HG03457 (cell line): Measurements from ENCODE around the gene DCAF15.
A peak's percentile ranks its signal among the peaks of the same experiment; 100 is the strongest.
"Not testable (repeated sequence)": the region's sequence is repeated elsewhere in the genome, so short reads cannot be mapped to it uniquely, and the experiment has no call there.

ENCODE experiments used
- ATAC-seq: cut with Tn5 transposase; IDR thresholded peaks from one replicate; pipeline ENCODE4 v1.9.1; 2021; ENCODE audit warnings: moderate number of reproducible peaks; ENCODE audit not compliant: unreplicated experiment

Gene DCAF15, protein sequence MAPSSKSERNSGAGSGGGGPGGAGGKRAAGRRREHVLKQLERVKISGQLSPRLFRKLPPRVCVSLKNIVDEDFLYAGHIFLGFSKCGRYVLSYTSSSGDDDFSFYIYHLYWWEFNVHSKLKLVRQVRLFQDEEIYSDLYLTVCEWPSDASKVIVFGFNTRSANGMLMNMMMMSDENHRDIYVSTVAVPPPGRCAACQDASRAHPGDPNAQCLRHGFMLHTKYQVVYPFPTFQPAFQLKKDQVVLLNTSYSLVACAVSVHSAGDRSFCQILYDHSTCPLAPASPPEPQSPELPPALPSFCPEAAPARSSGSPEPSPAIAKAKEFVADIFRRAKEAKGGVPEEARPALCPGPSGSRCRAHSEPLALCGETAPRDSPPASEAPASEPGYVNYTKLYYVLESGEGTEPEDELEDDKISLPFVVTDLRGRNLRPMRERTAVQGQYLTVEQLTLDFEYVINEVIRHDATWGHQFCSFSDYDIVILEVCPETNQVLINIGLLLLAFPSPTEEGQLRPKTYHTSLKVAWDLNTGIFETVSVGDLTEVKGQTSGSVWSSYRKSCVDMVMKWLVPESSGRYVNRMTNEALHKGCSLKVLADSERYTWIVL

DNA sequence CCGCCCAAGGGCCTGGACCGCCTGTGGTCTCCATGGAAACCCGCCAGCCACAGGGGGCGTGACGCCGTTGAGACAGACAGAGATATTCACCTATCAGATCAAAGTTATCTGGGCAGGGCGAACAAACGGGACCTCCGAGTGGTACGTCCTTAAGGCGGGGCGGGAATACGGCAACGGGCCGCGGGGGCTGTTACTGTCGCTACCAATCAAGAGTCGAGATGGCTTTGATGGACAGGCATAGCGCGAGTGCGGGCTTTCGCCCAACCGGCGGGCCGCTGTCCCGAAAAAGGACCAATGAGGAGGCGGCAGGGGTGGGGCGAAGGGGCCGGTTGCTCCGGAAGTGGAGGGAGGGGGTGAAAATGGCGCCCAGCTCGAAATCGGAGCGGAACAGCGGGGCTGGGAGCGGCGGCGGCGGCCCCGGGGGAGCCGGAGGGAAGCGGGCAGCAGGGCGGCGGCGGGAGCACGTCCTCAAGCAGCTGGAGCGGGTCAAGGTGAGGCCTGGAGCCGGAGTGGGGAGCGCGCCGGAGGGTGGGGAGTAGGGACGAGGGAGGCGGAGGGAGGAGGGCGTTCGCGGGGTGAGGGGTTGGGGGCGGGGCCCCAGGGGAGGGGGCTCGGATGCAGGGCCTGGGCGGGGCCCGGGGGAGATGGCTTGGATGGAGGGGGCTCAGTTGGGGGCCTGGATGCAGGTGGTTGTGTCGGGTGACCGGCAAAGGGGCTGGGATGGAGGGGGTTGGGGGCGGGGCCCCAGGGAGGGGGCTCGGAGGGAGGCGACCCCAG is at the start of gene DCAF15:
Gene DCAF15, plus strand, starts transcription at position 356 of the 777 bp plus-strand sequence. Its CDS starts 4 bp downstream, at position 360.
- peak; percentile 95 for ATAC-seq

DNA sequence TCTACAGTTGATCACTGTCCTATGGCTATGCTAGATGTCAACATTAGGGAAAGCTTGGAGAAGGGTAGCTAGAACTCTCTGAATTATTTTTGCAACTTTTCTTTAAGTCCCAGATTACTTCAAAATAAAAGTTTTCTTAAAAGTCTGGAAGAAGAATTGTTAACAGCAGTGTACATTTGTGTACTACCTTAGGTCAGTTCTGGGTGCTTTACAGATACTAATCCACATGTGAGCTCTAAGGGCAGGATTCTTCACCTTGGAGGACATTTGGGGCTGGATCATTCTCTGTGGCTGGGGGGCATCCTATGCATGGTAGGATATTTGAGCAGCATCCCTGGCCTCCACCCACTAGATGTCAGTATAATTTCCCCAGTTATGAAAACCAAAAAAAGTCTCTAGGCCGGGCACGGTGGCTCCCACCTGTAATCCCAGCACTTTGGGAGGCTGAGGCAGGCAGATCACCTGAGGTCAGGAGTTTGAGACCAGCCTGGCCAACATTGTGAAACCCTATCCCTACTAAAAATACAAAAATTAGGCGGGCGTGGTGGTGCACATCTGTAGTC is 49.2 kb upstream of the DCAF15 start:
- no peak for ATAC-seq

DNA sequence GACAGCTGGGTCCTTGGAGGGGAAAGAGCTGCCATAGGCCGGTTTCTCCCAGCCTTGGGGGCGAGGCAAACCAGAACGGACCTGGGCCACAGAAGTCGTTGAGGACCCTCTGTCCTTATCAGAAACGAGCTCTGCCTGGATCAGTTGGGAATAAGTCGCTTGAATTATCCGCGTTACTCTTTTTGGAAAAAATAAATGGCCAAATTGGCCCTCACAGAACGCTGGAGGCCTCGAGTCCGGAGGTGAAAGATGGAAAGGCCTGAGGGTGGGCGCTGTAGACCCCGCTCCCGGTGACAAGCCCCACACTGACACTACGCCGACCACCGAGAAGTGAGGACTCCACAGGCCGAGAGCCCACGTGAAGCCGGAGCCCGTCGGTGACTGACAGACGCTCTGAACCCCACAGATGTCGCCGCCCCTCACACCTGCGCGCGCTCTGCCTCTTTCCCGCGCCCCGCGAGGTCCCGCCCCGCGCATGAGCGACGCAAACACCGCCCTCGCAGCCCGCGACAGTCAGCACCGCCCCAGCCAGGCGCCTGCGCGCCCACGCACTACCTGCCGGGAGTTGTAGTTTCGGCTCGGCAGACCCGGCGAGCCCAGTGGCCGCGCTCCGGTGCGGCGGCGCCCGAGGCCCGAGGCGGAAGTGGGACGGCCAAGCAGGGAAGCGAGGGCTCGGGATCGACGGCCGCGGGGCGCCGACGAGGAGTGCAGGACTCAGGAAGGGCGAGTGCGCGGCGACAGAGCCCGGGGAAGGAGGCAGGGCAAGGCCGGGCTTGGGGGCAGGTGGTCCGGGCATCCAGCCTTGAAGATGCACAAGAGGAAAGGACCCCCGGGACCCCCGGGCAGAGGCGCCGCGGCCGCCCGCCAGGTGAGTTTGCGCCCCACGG is 46.4 kb upstream of the DCAF15 start, which contains the start of the genes BRME1 and CC2D1A:
Gene BRME1, minus strand, starts transcription at position 484 of the 887 bp plus-strand sequence. CDS start 1,225 bp downstream, outside the sequence.
Gene CC2D1A, plus strand, starts transcription at position 568 of the 887 bp plus-strand sequence. Its CDS starts 241 bp downstream, at position 809.
- ATAC-seq, result no peak

DNA sequence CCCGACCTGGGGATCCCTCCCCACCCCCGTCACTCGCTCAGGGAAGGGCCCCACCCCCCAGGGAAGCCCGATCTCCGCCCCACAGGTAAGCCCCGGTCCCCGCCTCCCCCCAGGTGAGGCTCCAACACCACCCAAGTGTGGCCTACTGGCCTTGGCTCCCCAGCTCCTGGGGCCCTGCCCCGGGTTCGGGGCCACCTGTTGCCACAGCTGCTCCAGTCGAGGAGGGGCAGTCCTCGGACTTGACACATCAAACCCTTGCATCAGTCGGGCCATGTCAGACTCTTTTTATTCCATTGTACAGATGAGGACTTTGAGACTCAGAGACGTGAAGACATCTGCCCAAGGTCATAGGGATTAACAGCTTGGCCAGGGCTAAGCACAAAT is 45.8 kb upstream of the DCAF15 start:
- ATAC-seq, result no peak

DNA sequence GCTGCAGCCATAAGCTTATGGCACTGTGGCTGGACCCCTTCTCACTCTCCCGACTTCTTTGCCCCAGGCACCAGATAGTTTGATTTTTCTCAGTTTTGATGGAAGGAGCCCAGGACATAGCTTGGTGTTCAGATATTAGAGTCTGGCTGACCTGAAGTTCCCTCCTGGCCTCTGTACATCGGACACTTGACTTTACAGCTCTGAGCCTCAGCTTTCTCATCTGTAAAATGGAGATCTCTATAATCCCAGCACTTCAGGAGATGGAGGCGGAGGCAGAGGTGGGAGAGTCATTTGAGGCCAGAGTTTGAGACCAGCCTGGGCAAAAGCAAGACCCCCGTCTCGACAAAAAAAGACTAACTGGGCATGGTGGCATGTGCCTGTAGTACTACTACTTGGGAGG is 45.4 kb upstream of the DCAF15 start:
- no peak for ATAC-seq

DNA sequence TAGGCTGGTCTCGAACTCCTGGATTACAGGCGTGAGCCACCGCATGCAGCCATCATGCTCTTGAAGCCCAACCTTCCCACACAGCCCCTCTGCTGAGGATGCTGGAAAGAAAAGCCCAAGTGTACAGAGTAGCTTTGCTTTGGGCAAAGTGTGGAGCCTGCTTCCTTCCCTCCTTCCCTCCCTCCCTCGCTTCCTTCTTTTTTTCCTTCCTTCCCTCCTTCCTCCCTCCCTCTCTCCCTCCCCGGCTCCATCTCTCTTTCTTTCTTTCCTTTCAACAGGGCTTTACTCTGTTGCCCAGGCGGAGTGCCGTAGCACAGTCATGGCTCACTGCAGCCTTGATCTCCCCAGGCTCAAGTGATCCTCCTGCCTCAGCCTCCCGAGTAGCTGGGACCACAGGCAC is 43.6 kb upstream of the DCAF15 start:
- ATAC-seq, result no peak

DNA sequence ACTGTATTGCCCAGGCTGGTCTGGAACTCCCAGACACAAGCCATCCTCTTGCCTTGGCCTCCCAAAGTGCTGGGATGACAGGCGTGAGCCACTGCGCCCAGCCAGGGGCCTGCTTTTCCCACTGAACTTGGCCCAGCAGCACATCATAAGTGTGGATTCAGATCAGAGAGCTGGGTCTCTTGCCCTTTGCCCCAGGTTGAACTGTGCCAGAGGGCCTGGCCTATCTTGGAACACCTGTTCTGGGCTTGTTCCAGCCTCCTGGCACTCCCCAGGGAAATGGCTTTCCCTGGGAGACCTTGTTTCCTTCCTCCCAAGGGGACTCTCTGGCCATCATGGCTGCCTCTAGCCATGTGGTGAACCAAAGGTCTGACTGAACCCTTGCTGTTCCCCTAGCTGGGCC is 42.9 kb upstream of the DCAF15 start:
- no peak for ATAC-seq

DNA sequence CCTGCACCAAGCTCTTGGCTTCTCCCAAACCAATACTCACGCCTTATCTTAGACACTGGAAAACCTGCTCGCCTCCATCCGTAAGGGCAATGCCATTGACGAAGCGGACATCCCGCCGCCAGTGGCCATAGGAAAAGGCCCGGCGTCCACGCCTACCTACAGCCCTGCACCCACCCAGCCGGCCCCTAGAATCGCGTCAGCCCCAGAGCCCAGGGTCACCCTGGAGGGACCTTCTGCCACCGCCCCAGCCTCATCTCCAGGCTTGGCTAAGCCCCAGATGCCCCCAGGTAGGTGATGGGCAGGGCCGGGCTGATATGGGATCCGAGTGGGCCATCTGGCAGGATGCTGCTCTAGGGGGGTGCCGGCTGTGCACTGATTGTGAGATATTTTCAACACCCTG is 39.0 kb upstream of the DCAF15 start:
- no peak for ATAC-seq

DNA sequence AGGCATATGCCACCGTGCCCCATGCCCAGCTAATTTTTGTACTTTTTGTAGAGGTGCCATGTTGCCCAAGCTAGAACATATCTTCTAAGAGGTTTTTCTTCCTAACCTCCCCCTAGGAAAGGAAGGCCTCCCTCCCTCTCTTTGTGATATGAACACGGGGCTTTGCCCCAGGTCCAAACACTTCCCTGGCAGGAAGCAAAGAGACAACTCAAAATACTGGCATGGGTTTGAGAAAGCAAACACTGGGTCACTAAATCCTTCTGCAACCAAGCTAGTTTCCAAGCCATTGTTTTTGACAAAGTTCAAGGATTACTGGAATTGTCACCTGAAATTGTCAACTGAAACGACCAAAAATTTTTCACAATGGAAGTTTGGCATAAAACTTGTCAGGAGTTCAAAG is 37.5 kb upstream of the DCAF15 start:
- no peak for ATAC-seq

DNA sequence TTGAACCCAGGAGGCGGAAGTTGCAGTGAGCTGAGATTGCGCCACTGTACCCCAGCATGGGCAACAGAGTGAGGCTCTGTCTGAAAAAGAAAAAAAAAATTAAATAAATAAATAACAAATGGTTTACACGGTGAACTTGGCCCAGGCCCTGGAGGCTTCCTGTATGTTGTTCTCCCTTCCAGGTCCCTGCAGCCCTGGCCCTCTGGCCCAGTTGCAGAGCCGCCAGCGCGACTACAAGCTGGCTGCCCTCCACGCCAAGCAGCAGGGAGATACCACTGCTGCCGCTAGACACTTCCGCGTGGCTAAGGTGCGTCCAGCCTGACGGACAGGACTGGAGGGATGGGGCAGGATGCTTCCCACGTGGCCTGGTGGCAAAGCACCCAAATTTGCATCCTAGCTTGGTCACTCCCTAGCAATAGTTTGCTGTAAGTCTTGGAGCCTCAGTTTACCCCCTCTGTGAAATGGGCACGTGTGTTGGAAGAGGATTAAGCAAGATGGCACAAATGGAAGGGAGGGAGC is 34.4 kb upstream of the DCAF15 start:
- ATAC-seq, result no peak

DNA sequence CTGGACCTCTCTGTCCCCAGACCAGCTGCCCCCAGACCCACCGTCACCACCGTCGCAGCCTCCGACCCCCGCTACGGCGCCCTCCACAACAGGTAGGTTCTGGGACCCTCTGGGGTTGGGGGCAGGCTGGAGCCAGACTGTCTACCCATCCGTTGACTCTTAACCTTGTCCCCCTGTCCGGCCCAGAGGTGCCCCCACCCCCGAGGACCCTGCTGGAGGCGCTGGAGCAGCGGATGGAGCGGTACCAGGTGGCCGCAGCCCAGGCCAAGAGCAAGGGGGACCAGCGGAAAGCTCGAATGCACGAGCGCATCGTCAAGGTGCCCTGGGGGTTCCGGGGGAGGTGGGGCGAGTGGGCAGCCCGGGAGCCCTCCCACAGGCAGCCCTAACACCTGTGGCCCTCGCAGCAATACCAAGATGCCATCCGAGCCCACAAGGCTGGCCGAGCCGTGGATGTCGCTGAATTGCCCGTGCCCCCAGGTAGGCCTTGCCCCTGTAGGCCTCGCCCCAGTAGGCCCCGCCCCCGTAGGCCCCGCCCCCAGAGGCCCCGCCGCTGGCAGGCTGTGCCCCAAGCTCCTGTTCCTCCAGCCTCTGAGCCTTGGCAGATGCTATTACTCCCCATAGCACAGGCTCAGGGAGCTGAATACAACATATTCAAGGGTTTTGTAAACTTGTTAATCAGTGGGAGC is 33.4 kb upstream of the DCAF15 start:
- ATAC-seq, result no peak

DNA sequence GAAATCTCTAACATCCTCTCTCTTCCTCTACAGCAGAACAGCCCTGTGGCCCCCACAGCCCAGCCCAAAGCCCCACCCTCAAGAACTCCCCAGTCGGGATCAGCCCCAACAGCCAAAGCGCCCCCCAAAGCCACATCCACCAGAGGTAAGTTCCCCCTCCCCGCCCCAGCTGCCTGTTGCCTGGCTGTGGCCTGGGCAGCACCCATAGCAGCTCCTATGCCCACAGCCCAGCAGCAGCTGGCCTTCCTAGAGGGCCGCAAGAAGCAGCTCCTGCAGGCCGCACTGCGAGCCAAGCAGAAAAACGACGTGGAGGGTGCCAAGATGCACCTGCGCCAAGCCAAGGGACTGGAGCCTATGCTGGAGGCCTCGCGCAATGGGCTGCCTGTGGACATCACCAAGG is 31.8 kb upstream of the DCAF15 start:
- no peak for ATAC-seq

DNA sequence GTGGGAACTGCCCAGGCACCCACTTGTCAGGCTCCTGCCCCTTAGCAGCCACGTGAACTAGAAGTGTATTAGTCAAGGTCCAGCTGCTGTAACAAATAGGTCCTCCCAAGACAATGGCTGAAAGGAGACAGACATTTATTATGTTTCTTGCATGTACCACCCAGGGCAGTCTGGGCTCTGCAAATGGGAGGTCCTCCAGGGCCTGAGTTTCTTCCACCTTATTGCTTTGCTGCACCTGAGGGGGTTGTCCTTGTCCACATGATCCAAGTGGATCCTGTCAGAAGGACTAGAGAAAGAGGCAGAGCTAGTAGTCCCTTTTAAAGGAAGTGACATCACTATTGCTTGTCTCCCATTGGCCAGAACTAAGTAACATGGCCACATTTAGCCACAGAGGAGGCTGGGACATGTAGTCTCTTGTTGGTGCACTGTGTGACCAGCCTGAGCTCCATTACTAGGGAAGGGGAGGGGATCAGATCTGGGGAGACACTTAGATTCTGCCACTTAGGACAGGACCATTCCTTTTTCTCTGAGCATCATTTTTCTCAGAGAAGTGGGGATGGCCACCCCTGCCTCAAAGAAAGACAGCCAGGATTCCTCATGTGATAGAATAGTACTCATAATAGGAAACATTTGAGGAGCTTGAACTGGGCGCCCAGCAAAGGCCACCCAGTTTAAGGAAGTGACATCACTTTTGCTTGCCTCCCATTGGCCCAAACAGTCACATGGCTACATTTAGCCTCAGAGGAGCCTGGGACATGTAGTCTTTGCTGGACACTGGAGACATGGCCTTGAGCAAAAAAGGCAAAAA is 31.2 kb upstream of the DCAF15 start:
- ATAC-seq, result no peak

DNA sequence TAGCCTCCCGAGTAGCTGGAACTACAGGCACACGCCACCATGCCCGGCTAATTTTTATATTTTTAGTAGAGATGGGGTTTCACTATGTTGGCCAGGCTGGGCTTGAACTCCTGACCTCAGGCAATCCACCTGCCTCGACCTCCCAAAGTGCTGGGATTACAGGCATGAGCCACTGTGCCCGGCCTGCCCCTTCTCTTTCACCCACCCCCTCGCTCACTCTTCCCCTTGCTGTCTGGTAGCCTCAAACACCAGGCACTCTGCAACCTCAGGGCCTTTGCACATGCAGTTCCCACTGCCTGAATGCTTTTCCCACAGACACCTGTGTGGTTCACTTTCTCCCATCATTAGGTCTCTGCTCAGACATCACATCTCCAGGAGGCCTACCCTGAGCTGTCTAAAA is 30.2 kb upstream of the DCAF15 start:
- not testable (repeated sequence) for ATAC-seq

DNA sequence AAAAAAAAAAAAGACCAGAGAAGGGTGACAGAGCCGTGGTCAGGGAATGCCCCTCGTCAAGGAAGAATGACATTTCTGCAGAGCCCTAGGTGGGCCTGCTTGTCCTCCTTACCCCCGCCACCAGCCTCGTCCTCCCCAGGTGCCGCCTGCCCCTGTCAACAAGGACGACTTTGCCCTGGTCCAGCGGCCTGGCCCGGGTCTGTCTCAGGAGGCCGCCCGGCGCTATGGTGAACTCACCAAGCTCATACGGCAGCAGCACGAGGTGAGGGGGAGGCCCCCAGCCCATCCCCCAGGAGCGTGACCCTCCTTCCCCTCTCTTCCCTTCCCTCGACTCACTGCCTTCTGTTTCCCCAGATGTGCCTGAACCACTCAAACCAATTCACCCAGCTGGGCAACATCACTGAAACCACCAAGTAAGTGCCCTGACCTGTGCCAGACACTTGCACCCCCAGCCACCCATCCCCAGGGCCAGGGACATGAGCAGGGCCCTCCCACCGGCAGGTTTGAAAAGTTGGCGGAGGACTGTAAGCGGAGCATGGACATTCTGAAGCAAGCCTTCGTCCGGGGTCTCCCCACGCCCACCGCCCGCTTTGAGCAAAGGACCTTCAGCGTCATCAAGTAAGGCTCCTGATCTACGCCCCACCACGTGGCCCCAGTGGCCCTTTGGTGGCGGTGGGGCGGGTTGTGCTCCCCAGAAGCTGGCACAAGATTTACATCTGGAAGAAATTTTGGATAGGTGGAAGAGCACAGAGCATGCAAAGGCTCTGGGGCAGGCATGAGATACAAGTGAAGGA is 28.9 kb upstream of the DCAF15 start:
- ATAC-seq, result no peak

DNA sequence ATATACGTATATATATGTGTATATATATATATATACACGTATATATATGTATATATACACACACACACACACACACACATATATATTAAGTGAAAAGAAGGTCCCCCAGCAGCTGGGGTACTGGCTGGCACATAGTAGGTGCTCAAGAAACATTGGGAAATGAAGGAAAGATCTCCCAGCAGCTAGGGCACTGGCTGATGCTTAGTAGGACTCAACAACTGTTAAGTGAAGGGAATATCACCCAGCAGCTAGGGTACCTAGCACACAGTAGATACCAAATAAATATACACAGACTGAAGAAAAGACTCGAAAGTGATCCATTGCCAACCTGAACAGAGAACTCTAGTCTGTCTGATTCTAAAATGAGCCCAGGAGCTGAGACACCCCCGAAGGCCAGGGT is 26.3 kb upstream of the DCAF15 start:
- ATAC-seq, result no peak

DNA sequence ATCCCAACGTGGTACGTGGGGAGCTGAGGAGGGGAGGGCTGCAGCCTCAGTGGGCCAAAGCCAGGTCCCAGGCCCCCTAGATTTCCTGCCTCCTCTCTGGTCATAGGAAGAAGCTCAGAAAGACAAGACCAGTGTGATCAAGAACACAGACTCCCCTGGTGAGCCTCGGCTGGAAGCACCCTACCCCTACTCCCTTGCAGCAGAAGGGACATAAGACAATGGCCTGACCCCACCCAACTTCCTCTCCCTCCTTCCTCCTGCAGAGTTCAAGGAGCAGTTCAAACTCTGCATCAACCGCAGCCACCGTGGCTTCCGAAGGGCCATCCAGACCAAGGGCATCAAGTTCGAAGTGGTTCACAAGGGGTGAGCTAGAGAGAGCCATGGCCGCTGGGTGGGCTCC is 25.6 kb upstream of the DCAF15 start:
- ATAC-seq, result no peak

DNA sequence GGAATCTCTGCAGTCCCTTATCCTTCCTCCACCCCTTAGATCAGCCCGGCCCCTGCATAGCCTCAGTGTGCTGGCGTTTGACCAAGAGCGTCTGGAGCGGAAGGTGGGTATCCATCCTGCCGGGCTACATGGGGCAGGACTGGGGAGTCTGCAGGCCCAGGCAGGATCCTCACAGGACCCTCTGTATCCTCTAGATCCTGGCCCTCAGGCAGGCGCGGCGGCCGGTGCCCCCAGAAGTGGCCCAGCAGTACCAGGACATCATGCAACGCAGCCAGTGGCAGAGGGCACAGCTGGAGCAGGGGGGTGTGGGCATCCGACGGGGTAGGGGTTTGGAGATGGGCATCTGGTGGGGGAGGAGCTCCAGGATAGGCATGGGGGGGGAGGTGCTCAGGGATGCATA is 23.0 kb upstream of the DCAF15 start:
- ATAC-seq, result no peak
